Ammon's horn (tissue), 1 donor: ENCODE measurements around the gene GLP2R.
A peak's percentile ranks its signal among the peaks of the same experiment; 100 is the strongest.

Source experiments
- DNase-seq: peaks from one replicate; pipeline ENCODE4 v3.0.0-alpha.2; 2016; ENCODE audit warnings: low spot score

Gene GLP2R

GRCh38 chr17:9854255-9854654 is 28.5 kb downstream of the GLP2R start:
- DNase-seq: no peak

DNA sequence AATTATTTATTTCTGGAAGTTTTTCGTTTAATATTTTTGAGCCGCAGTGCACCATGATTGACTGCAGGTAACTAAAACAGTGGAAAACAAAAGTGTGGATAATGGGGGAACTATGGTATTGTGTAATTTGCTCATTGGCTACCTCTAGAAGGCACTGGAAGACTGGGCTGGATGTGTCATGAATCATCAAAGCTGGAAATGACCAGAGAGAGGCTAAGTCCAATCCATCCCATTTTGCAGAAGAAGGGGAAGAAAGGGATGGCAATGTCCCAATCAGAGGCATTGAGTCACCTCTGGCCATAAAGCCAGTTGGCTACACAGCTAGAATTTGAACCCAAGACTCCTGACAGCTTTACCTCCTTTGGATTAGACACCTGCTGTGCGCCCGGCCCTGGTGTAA is 29.3 kb downstream of the GLP2R start:
- DNase-seq: no peak

DNA sequence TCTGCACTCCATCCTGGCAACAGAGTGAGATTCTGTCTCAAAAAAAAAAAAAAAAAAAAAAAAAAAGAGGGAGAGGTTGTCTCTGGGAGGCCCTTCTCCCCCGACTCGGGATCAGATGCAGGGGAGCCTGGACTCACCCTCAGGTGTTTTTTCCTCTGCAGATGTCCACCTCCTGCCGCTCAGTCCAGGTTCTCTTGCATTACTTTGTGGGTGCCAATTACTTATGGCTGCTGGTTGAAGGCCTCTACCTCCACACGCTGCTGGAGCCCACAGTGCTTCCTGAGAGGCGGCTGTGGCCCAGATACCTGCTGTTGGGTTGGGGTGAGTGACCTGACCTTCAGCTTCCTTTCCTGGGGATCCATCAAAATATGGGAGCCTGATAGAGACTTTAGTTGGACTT is 34.1 kb downstream of the GLP2R start:
- no peak for DNase-seq

DNA sequence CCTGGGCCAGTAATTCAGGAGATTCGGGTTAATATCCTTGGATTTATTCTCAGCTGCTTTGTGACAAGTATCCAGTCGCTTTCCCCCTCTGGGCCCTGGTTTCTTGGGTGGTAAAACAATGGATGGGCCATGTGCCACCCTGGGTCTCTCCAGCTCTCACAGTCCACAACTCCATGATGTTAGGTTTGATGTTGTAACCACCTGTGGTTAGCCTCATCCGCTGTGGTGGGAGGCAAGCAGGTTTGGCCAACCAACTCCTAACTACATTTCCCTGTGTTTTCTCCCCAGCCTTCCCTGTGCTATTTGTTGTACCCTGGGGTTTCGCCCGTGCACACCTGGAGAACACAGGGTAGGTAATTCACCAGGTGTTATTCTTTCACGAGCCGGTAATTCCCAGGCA is 35.1 kb downstream of the GLP2R start:
- no peak for DNase-seq

DNA sequence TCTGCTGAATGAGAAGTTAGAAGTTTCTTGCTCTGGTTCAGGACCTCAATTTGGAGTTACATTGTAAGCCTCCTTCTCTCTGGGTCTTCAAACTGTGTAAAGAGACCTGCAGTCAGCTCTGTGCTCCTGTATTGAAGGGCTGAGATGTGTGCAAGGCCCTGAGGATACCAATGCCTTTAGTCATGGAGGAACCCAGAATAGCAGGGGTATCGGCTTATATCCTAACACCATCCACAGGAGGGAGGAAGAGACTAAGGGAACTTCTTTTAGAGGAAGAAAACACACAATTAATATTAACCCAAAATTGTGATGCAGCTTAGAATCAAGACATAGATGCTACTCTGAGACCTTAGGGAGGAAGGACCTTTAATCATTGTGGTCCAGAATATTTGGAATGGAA is 36.5 kb downstream of the GLP2R start:
- DNase-seq: no peak

- no peak for DNase-seq
Observed at GRCh38 chr17:9862949-9863348, 37.2 kb downstream of the GLP2R start.

GRCh38 chr17:9865586-9865985 is 39.9 kb downstream of the GLP2R start:
- no peak for DNase-seq

DNA sequence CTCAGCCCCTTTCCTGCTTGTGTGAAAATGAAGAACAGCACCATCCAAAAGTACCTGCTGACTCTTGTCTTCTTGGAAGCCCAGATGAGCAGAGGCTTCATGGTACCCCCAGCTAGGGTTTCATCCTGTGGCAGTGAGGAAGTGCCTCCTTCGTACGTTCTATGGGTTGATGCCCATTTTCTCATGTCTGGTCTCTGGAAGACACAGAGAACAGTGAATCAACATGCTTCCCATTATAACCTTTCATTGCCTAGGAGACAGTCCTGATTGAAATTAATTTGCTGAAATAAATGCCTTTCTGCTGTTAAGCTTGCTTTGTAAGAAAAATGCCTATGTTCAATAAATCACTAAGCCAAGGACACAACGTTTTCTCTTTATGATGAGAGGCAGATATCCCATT is 42.8 kb downstream of the GLP2R start:
- peak; percentile 44 for DNase-seq

DNA sequence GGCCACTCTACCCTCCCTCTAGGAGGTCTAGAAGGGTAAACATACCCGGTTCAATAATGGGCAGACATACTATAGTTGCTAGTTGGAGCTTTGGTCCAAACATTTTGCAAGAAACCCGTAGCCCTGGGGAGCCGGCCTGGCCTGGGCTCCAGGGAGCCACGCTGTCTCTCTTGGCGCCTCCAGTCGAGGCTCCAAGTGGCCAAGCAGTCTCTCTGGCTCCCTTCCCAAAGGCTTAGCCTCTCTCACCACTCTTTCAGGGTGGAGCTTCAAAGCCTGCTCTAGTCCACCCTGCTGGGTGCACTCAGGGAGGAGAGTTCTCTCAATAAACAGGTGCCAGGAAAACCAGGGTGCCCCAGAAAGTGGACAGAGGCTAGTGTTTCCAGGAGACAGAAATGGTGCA is 47.1 kb downstream of the GLP2R start:
- DNase-seq: no peak

DNA sequence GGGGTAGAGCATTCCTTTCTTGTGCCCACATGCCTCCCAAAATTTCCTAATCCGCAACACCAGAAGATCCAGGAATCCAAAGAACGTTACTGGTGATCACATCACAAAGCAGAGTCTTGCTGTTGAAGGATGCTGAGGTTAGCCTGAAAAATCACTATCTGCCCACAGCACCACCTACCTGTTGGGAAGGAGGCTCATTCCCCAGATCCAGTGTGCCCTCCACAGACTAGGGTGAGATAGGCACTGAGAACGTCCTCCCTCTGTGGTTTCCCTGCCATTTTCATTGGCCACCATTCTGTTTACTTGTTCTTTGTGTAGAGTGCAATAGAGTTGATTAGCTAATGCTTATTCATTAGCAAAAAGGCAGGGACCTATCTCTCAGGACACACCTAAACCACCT is 49.0 kb downstream of the GLP2R start:
- DNase-seq: no peak

GRCh38 chr17:9875441-9875840 is 49.7 kb downstream of the GLP2R start:
- DNase-seq: peak; percentile 40

GRCh38 chr17:9878356-9878755 is 52.6 kb downstream of the GLP2R start:
- DNase-seq: peak; percentile 51

DNA sequence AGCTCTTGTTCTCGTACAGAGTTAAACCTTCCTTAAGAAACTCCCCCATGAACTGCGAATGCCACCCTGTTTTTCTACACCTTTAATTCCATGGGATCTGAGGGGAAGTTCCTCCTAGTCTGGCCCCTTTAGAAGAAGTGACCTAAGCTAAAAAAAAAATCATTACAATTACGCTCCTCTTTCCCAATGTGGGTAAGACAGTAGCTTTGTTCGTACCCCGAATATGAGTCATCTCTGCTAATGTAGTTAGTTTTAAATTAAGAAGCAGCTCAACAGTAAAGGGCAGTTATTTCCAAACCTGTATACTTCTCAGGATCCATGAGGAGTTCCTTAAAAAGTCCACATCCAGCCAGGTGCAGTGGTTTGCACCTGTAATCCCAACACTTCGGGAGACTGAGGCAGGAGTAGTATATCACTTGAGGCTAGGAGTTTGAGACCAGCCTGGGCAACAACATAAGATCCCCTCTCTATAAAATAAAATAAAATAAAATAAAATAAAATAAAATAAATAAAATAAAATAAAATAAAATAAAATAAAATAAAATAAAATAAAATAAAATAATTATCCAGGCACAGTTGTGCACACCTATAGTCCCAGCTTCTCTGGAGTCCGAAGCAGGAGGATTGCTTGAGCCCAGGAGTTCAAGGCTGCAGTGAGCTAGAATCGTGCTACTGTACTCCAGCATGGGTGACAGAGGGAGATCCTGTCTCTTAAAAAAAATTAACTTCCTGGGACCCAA is 53.2 kb downstream of the GLP2R start:
- no peak for DNase-seq

GRCh38 chr17:9880582-9880999 is 54.9 kb downstream of the GLP2R start:
- peak; percentile 52 for DNase-seq

DNA sequence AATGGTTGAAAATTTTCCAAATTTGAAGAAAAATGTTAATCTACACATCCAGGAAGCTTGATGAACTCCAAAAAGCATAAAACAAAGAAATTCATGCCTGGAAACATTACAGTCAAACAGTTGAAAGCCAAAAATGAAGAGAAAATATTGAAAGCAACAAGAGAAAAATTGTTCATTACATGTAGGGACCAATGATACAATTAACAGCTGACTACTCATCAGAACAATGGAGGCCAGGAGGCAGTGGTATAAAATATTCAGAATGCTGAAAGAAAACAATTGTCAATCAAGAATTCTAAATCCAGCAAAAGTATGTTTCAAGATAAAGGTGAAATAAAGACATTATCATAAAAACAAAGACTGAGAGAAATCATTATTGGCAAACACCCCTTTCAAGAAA is 57.7 kb downstream of the GLP2R start:
- no peak for DNase-seq

DNA sequence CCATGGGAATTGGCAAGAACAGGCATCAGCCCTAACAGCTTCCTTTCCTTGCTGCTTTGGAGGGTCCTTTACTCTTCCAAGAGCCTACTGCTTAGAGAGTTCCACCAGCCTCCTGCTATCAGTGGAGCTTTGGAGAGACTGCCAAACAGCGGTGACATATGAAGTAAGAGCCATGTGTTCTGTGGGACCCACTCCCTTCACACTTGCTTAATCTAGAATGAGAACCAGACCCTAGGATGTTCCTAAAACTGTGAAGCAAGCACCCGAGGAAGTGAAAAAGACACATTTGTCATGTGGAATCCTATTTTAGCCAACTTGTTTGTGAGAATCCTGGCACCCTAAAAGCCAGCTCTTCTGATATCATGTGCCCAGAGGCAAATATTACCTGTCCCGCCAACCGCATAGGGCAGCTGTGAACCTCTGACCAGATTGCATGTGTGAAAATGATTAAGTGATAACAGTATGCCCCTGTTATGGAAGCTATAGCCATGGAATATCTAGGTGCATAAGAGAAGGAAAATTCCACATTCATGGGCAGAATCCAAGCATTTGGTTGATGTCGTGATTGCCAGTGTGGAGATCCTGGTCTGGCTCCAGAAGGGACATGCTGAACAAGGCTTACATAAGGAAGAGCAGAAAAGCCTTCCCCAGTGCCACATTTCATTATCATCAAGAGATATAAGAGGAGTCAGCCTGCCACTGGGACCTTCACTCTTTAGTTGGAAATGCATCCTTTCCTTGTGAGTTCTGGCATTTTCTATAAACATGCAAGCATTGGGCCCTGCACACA is 60.6 kb downstream of the GLP2R start:
- peak; percentile 41 for DNase-seq

GRCh38 chr17:9887508-9887907 is 61.8 kb downstream of the GLP2R start:
- no peak for DNase-seq

GRCh38 chr17:9890124-9890523 is 64.4 kb downstream of the GLP2R start:
- no peak for DNase-seq

DNA sequence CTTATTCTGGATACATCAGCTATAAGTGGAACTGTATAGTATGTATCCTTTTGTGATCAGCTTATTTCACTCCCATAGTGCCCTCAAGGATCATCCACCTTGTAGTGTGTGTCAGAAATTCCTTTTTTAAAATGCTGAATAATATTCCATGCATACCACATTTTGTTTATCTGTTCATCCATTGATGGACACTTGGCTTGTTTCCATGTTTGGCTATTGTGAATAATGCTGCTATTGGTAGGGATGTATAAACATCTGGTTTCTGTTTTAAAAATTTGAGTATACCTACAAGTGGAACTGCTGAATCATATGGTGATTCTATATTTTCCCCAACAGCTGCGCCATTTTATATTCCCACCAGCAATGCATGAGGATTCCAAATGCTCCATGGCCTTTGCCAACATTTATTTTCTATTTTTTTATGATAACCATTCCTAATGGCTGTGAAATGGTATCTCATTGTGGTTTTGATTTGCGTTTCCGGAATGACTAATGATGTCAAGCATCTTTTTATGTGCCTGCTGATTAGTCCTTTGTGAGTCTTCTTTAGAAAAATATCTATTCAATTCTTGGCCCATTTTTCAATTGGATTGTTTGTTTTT is 67.8 kb downstream of the GLP2R start:
- no peak for DNase-seq

GRCh38 chr17:9894231-9894630 is 68.5 kb downstream of the GLP2R start:
- no peak for DNase-seq

GRCh38 chr17:9895923-9896322 is 70.2 kb downstream of the GLP2R start:
- DNase-seq: no peak

- DNase-seq: no peak
Observed at GRCh38 chr17:9897372-9897968, 71.7 kb downstream of the GLP2R start.

- no peak for DNase-seq
Observed at GRCh38 chr17:9898812-9899211, 73.1 kb downstream of the GLP2R start.
